Activated CD8-positive, alpha-beta memory T cell treated with anti-CD3 and anti-CD28 coated beads for 48 hours (primary cell): ENCODE measurements around the gene WDFY2.

ENCODE experiments used
- DNase-seq, 3 experiments: peaks; one replicate each; pipeline ENCODE4 v3.0.0-alpha.2; 2020; ENCODE audit warnings: low read depth in 2 of 3, low spot score in 2 of 3

Gene WDFY2

GRCh38 chr13:51697181-51697580, 112.9 kb downstream of the WDFY2 start:
- no peak for DNase-seq

GRCh38 chr13:51697855-51698254, 113.6 kb downstream of the WDFY2 start:
- DNase-seq = no peak

GRCh38 chr13:51698352-51698751, 114.1 kb downstream of the WDFY2 start:
- DNase-seq = no peak

GRCh38 chr13:51704399-51705313, 120.4 kb downstream of the WDFY2 start:
- DNase-seq = no peak

DNA sequence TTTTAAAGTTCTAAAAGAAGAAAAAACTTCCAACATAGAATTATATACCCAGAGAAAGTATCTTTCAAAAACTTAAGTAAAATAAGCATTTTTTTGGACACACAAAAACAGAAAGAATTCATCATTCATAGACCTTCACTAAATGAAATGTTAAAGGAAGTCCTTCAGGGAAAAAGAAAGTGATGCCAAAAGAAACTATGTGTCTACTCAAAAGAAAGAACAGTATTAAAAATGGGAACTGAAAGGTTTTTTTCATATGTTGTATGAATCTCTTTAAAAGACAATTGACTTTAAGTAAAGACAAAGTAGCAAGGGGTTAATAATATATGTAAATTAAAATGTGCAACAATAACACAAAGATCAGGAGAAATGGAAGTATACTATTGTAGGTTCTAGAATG, 123.2 kb downstream of the WDFY2 start:
- no peak for DNase-seq

GRCh38 chr13:51713807-51714206, 129.5 kb downstream of the WDFY2 start:
- no peak for DNase-seq

GRCh38 chr13:51714663-51715168, 130.5 kb downstream of the WDFY2 start:
- DNase-seq = no peak

- DNase-seq = no peak
Measured at GRCh38 chr13:51715613-51716012, 131.4 kb downstream of the WDFY2 start.

DNA sequence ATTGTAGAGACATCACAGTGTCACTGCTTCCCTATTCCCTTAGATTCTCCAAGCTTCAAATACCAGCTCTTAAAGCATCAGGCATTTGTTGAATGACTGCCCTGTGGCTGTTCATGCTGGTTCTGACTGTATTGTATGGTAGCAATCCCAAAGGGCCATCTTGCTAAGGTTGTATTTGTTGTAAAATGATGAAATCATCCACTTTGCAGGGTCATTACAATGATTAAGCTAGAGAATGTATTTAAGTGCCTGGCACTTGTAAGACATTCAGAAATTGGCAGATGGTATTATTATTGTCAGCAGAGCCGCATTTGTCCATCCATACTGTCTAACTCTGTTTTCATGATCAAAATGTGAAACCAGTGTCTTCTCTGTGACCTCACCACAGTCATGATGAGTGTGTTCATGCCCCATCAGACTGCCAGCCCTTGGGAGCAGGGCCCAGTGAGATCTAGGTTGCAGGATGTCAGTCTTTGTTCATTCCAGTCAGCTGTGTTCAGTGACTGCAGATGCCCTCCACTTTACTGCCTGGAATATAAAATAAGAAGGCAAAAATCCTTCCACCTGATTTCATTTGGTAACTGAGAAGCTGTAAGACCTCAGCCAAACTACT, 133.6 kb downstream of the WDFY2 start:
- DNase-seq = no peak

DNA sequence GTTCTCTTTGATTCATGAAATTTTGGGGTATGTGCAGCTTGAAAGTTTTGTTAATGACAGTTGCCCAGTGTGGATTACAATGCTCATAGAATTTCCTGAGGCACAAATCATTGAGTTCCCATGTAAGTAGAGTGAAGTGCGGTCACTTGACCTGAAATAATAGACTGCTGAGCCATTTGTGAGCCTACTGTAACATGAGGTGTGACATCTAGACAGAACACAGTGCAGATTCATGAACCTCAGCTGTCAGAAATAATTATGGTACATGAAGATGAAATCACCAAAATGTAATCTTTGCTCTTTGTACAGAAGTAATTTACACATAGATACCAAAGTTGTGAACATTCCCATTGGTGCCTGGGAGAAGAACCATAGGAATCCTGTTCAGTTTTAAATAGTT, 135.1 kb downstream of the WDFY2 start:
- DNase-seq = no peak

DNA sequence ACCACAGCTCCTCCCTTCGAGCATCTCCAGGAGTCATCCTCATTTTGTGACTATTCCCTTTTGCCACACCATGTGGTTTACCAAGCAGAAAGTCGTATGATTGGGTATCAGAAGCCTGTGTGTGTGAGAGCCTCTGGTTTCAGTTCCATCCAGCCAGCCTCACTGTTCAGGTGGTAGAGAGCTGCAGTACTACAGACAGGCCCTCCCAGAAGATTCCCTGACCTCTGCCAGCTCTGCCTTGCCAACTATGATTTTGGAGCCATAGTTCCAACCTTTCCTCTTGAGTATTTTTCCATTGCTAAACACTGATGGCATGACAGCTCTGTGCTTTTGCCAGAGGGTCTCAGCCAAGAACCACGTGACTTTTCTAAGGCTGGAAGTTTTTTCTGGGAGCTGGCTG, 137.2 kb downstream of the WDFY2 start:
- no peak for DNase-seq

DNA sequence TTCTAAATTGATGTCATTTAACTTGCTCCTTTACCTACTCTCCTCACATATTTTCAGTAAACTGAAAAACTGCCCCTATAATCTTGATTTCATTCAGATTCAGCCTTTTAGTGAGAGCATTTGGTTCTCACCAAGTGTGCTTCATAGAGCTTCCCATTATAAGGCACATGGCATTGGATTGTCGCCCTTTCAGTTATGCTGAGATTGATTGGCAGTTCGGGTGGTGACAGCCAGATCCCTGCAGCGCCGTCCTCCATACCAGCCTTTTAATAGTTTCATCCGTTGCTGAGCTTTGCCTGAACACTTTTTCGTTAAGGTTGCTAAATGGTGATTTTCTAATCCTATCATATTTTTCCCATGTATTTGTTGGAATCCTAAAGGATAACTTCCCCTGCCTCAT, 139.3 kb downstream of the WDFY2 start:
- no peak for DNase-seq

DNA sequence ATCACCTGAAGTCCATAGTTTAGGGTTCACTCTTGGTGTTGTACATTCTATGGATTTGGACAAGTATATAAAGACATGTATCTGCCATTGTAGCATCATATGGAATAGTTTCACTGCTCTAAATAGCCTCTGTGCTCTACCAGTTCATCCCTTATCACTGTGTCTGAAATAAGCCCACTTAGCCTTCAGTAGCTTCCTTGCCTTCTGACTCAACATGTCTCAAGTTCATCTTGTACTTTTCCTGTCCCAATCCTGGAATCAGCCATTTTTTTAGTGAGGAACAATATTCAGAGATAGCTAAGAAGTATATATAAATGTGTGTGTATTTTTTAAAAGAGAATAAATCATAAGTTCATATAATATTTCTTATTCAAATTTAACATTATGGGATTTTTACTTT, 140.5 kb downstream of the WDFY2 start:
- no peak for DNase-seq

DNA sequence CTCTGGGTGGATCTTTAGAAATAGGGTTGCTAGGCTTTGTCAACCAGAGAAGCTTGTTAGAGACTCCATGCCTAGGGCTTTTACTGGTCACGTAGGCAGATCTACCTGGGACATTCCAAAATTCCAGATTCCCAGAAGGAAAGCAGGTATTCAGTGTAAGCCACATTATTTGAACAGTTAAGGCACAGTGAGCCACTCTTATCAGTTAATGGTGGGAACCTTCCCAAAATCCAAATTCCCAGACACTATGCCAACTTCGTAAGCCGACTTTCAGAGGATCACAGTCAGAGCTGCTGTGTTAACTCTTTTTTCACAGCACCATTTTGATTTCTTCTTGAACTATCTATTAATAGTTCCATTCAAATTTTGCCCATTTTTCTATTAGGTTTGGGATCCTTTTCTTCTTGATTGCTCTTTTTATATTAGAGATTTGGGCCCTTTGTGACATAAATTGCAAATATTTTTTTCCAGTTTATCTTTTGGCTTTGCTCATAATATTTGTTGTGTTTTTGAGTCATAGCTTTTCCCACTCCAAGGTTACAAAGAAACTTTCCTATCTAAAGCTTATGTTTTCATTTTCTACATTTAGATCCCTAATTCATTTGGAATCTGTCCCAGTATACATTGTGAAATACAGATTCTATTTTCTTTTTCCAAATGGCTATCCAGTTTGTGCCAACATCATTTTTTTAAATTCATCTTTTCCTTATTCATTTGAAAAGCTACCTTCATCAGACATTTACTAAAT, 142.4 kb downstream of the WDFY2 start:
- no peak for DNase-seq

DNA sequence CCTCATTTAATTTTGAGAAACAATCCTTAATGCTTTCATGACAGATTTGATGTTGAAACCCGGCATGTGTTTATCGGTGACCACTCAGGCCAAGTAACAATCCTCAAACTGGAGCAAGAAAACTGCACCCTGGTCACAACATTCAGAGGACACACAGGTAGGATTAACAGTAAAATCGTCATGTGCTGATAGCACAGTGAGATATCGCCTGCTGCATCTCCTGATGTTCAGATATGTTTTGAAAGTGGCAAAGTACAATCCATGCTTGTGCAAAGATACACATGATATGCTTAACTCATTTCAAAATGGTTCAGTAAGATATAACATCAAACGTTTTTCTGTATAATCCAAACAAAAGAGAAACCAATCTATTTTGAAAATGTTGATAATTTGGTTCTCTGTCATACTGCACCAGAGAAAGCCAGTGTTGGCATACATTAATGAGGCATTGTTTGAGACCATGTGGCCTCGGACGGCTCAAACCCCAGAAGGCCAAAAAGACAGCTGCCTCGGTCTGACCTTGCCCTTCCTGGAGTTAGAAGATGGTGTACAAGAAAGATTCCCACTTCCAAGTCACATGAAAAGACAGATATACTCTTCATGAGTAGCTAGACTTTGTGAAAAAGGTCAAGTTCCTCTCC, 143.5 kb downstream of the WDFY2 start:
- DNase-seq = no peak

DNA sequence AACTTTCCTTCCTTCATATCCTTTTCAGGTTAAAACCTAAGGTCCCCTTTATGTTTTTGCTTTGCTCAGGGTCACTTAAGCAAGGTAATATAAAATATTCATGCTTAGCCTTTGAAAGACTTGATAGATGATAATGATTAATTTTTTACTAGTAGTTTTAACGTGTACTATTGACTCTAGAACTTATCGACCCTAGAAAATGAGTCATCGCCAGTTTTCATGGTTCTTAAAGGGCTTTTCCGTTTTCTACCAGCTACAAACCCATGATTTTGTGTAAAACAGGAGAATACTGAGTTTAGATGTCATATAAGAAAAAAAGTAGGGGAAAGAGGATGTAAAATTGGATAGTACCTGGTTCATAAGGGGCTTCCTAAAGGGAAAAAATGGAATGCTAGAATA, 144.0 kb downstream of the WDFY2 start:
- no peak for DNase-seq

GRCh38 chr13:51728972-51729371, 144.7 kb downstream of the WDFY2 start:
- DNase-seq = no peak

- peak in 1 of 3 experiments; percentile 27 for DNase-seq
Measured at GRCh38 chr13:51729866-51730553, 145.7 kb downstream of the WDFY2 start.

- no peak for DNase-seq
Measured at GRCh38 chr13:51730927-51731326, 146.7 kb downstream of the WDFY2 start.

DNA sequence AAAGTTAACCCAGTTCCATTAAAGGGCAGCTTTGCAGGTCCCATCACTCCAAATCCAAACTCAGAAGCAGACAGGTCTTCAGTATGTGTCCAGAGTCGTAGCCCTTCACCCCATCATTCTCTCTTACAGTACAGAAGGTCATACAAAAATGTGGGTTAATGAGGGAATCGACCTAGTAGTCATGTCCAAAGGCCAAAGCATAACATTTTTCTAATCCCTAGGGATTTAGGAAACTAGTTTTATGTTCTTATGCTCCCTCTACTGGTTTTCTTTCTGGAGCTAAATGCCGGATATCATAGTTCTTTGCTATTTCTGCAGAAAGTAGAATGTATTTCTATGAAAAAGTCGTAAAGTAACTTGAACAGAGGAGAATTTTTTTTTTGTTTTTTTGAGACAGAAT, 147.5 kb downstream of the WDFY2 start:
- no peak for DNase-seq
